GM18868 (cell line): ENCODE data around the gene CHML.

Experiments used
- ATAC-seq: cut with Tn5 transposase; IDR thresholded peaks from one replicate; pipeline ENCODE4 v1.9.1; 2021; ENCODE audit warnings: mild to moderate bottlenecking, moderate library complexity; ENCODE audit not compliant: unreplicated experiment

CHML gene

GRCh38 chr1:241591736-241592135, 48.4 kb downstream of the CHML start:
- ATAC-seq = no peak

- ATAC-seq = no peak
Measured at GRCh38 chr1:241591317-241591716, 48.9 kb downstream of the CHML start.

- no peak for ATAC-seq
Measured at GRCh38 chr1:241590719-241591118, 49.5 kb downstream of the CHML start.
